Large intestine (tissue), 3 donors: ENCODE results near the gene SNAPC5. TPM values are rescaled to one million over a fixed set of nuclear protein-coding genes. Genes with fewer than 3 reads are reported as not detected.

Source experiments
- DNase-seq, 2 donors: peaks; one replicate each; pipeline versions ENCODE4 v3.0.0 to v3.0.0-alpha.2; 2013
- H3K27ac ChIP-seq: one replicate; pipeline ENCODE4 v1.5.1; 2013; ENCODE audit warnings: low read length
- H3K27me3 ChIP-seq: 2 replicates; pipeline ENCODE4 v1.6.1; 2013; ENCODE audit warnings: low read length; ENCODE audit not compliant: control insufficient read depth, insufficient read depth
- H3K36me3 ChIP-seq: 2 replicates; pipeline ENCODE4 v1.6.1; 2013; ENCODE audit warnings: low read length; ENCODE audit not compliant: control insufficient read depth, insufficient read depth
- H3K4me1 ChIP-seq: one replicate; pipeline ENCODE4 v1.6.1; 2013; ENCODE audit warnings: low read length; ENCODE audit not compliant: control insufficient read depth, insufficient read depth
- H3K4me3 ChIP-seq: one replicate; pipeline ENCODE4 v1.5.1; 2013; ENCODE audit warnings: low read length
- H3K9me3 ChIP-seq: one replicate; pipeline ENCODE4 v1.6.1; 2013; ENCODE audit warnings: mild to moderate bottlenecking, low read depth, low read length, moderate library complexity; ENCODE audit not compliant: control insufficient read depth
- WGBS: methylation state at CpG from one replicate; pipeline ENCODE4 v1.1.5; 2013; ENCODE audit warnings: low lambda C conversion rate; ENCODE audit not compliant: insufficient coverage; 5-methylcytosine and 5-hydroxymethylcytosine counted together
- polyA plus RNA-seq: library from polyadenylated mRNA; unstranded; fragments of 120-200 nt; gene quantifications from one replicate; pipeline ENCODE4 v1.2.1, GENCODE V29; 2013

Gene SNAPC5
- polyA plus RNA-seq, 1 donor: 29.7 TPM

DNA sequence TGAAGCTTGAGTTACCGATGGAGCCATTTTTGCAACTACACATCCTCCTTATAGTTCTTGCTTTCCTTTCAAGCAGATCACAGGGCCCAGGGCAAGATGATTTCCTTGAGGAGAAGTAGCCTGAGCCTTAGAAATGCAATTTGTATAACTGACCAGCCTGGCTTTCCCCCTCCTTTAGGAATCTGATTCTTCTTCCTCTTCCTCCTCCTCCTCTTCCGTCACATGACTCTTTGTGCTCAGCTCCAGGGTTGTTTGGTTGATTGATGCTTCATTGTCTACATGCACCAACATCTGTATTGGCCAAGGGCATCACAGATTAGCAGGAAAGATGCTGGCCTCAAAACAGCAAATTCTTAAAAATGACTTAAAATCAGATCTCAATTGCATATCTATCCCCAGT, 3.3 kb downstream of the SNAPC5 start:
- peaks cover 56% of the 10 kb centered on the region for H3K36me3 ChIP-seq
- no CpG with 5 or more reads among the region's 2 CpGs for WGBS

GRCh38 chr15:66491846-66492245, 5.7 kb downstream of the SNAPC5 start:
- Histone ChIP-seq H3K9me3 (no peaks in the 10 kb centered on the region), H3K4me3 (no peak overlapping the region), H3K27ac (no peak overlapping the region), H3K4me1 (peaks cover 12% of the 10 kb centered on the region), H3K36me3 (peaks cover 59% of the 10 kb centered on the region), H3K27me3 (no peaks in the 10 kb centered on the region)
- no peak for DNase-seq
- WGBS: 60% methylated on average over 1 of the region's 3 CpGs

More for the DNA sequence above, 3.3 kb downstream of the SNAPC5 start:
- DNase-seq: no peak
- H3K27ac ChIP-seq: no peak overlapping the region
- H3K9me3 ChIP-seq: no peaks in the 10 kb centered on the region
- peaks cover 14% of the 10 kb centered on the region for H3K4me1 ChIP-seq
- no peaks in the 10 kb centered on the region for H3K27me3 ChIP-seq
- no peak overlapping the region for H3K4me3 ChIP-seq

DNA sequence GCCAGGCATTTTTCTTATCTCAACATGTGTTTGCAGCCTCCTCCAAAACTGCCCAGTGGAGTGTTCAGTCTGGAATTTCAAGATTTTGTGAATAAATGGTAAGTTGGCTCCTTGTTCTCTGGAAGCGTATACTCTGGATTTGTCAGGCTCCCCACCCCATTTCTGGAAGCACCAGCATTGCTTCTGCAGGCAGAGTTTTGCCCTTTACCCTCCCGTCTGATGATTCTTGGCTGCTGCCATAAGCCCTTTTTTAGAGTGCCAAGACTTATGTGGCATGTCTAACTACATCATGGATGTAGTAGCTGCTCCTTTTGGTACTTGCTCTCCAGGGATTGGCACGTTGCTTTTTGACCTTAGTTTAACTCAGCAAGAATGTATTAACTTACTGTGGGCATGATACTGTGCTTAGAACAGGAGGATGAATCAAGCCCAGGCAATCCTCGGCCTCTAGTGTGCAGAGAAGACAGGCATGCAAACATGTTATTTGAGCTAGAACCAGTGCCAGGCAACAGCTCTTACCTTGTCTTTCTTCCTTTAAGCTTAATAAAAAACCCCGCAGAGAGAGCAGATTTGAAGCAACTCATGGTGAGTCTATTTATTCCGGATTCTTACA, 8.3 kb downstream of the SNAPC5 start:
- Histone ChIP-seq H3K27me3 (no peaks in the 10 kb centered on the region), H3K36me3 (peaks cover 63% of the 10 kb centered on the region), H3K4me1 (no peaks in the 10 kb centered on the region), H3K9me3 (no peaks in the 10 kb centered on the region), H3K4me3 (no peak overlapping the region), H3K27ac (no peak overlapping the region)
- no peak for DNase-seq
- 80% methylated on average over 1 of the region's 6 CpGs for WGBS

- DNase-seq: no peak
- H3K4me1 ChIP-seq: no peaks in the 10 kb centered on the region
- peaks cover 56% of the 10 kb centered on the region for H3K36me3 ChIP-seq
- H3K4me3 ChIP-seq: no peak overlapping the region
- H3K27me3 ChIP-seq: no peaks in the 10 kb centered on the region
- H3K27ac ChIP-seq: no peak overlapping the region
- H3K9me3 ChIP-seq: no peaks in the 10 kb centered on the region
- no CpG with 5 or more reads among the region's 5 CpGs for WGBS
These were observed 9.0 kb downstream of the SNAPC5 start for GRCh38 chr15:66488525-66488924.

- Histone ChIP-seq H3K27ac (no peak overlapping the region), H3K36me3 (peaks cover 52% of the 10 kb centered on the region), H3K4me1 (no peaks in the 10 kb centered on the region), H3K4me3 (no peak overlapping the region), H3K27me3 (no peaks in the 10 kb centered on the region), H3K9me3 (no peaks in the 10 kb centered on the region)
- DNase-seq: no peak
- WGBS: no CpG with 5 or more reads among the region's 3 CpGs
These were observed 10.7 kb downstream of the SNAPC5 start for GRCh38 chr15:66486887-66487286.

- Histone ChIP-seq H3K9me3 (no peaks in the 10 kb centered on the region), H3K36me3 (peaks cover 41% of the 10 kb centered on the region), H3K27me3 (no peaks in the 10 kb centered on the region), H3K4me3 (no peak overlapping the region), H3K4me1 (no peaks in the 10 kb centered on the region), H3K27ac (no peak overlapping the region)
- no CpG with 5 or more reads among the region's 5 CpGs for WGBS
- DNase-seq: no peak
These were observed 12.9 kb downstream of the SNAPC5 start for GRCh38 chr15:66484539-66485112.

- Histone ChIP-seq H3K9me3 (no peaks in the 10 kb centered on the region), H3K36me3 (peaks cover 31% of the 10 kb centered on the region), H3K27ac (no peak overlapping the region), H3K4me1 (no peaks in the 10 kb centered on the region), H3K4me3 (no peak overlapping the region), H3K27me3 (no peaks in the 10 kb centered on the region)
- WGBS: no CpG with 5 or more reads among the region's 3 CpGs
- DNase-seq: no peak
These were observed 14.4 kb downstream of the SNAPC5 start for GRCh38 chr15:66483131-66483566.

GRCh38 chr15:66482539-66482938, 15.0 kb downstream of the SNAPC5 start:
- Histone ChIP-seq H3K4me1 (no peaks in the 10 kb centered on the region), H3K36me3 (peaks cover 25% of the 10 kb centered on the region)
- no CpG with 5 or more reads among the region's 9 CpGs for WGBS

DNA sequence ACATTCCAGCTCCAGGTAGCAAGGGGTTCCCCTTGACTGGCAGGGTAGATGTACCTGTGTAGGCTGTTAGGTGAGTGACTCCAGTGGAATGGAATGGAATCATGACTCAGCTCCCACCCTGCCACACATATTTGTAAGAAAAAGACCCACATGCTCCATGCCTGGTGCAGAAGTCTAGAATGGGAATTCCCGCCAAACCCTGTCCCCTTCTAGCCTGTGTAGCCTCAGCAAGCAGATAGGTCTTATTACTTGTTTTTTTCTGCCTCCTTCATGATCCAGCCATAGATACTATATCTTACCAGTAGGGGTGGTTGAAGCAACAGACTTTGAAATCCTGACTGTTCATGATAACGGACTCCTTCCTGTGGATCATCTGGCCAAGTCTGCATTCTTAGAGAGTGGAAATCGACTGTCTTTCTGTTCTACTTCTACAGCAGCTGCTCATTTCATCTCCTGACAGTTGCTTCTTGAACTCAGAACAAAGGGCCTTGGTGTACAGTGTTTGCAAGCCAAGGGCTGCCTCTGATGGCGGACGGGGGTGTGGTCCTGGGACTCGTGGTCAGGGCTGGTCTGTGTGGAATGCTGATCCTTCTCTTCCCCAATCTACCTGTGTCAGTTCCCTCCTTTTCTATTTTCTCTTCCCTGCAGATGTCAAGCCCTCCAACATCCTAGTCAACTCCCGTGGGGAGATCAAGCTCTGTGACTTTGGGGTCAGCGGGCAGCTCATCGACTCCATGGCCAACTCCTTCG, 16.3 kb downstream of the SNAPC5 start:
- no peaks in the 10 kb centered on the region for H3K4me1 ChIP-seq
- H3K4me3 ChIP-seq: no peak overlapping the region
- peak in 1 of 2 donors; percentile 7 for DNase-seq
- H3K27ac ChIP-seq: no peak overlapping the region
- H3K27me3 ChIP-seq: no peaks in the 10 kb centered on the region
- no CpG with 5 or more reads among the region's 10 CpGs for WGBS
- peaks cover 19% of the 10 kb centered on the region for H3K36me3 ChIP-seq
- H3K9me3 ChIP-seq: no peaks in the 10 kb centered on the region

More at GRCh38 chr15:66482539-66482938, 15.0 kb downstream of the SNAPC5 start:
- H3K9me3 ChIP-seq: no peaks in the 10 kb centered on the region
- H3K27me3 ChIP-seq: no peaks in the 10 kb centered on the region
- no peak for DNase-seq
- H3K27ac ChIP-seq: no peak overlapping the region
- H3K4me3 ChIP-seq: no peak overlapping the region

- Histone ChIP-seq H3K27me3 (no peaks in the 10 kb centered on the region), H3K4me1 (no peaks in the 10 kb centered on the region), H3K9me3 (no peaks in the 10 kb centered on the region), H3K4me3 (no peak overlapping the region), H3K27ac (no peak overlapping the region), H3K36me3 (peaks cover 18% of the 10 kb centered on the region)
- WGBS: 92% methylated on average over 2 of the region's 6 CpGs
- DNase-seq: no peak
These were observed 17.3 kb downstream of the SNAPC5 start for GRCh38 chr15:66480267-66480666.
